Iris pigment epithelial cell (primary cell): ENCODE measurements around the gene ORC5.
"Not testable (repeated sequence)": the region's sequence is repeated elsewhere in the genome, so short reads cannot be mapped to it uniquely, and the experiment has no call there.

ENCODE experiments used
- DNase-seq: peaks from one replicate; pipeline ENCODE4 v3.0.0-alpha.2; 2011; ENCODE audit warnings: low read depth

Gene ORC5

GRCh38 chr7:104207731-104208420, at the start of gene ORC5:
ORC5 (minus strand) TSS chr7:104208013; CDS start chr7:104207904, 109 bp downstream.
- DNase-seq = peak; percentile 88

GRCh38 chr7:104255616-104256015, 47.8 kb upstream of the ORC5 start:
- DNase-seq = no peak

- no peak for DNase-seq
These were observed 47.4 kb upstream of the ORC5 start for GRCh38 chr7:104255194-104255593.

DNA sequence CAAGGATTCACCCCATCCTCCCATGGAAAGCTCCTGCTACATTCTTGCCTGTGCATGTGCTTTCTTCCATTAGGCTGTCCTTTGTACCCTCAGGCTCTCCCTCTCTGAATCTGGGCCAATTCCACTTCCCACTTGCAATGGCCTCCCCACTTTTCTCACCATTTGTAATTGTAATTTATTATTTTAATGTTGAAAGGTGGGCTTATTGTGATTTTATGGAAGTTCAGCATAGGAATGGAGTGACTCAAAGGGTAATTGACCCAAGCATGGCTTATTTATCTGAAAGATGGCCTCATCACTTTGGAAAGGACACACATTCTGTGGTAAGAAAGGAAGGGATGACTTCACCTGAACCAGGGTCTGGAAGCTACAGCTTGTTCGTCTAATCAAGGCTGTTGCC, 46.9 kb upstream of the ORC5 start:
- no peak for DNase-seq

- peak; percentile 8 for DNase-seq
These were observed 44.8 kb upstream of the ORC5 start for GRCh38 chr7:104252409-104253134.

- DNase-seq = no peak
These were observed 34.8 kb upstream of the ORC5 start for GRCh38 chr7:104242638-104243037.

DNA sequence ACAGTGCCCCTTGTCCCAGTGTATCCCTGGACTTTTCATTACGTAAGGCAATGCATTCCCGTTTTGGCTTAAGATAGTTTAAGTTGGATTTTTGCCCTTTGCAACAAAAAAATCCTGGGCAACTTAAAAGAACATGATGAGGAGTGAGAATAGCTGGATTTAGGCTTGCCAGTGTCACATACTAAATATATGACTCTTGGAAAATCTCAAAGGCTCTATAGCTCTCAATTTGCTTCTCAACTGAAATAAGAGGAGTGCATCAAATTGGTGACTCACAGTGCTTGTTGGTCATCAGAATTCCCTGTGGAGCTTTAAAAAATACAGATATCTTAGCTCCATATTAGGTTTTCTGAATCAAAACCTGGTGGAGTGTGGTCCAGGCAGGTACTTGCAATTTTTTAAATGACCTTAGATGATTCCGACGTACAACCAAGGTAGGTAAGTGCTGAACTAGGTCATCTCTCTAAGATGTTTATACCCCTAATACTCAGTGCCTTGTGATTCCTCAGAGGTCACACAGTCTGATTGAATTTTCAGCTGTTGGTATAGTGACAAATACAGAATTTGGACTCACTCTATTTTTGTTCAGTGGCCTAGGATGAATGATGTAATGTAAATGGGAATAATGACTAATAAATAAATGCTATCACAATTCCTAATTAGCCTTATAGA, 33.9 kb upstream of the ORC5 start:
- no peak for DNase-seq

- no peak for DNase-seq
These were observed 33.3 kb upstream of the ORC5 start for GRCh38 chr7:104241135-104241534.

- no peak for DNase-seq
These were observed 32.6 kb upstream of the ORC5 start for GRCh38 chr7:104240401-104240800.

- DNase-seq = not testable (repeated sequence)
These were observed 27.2 kb upstream of the ORC5 start for GRCh38 chr7:104234990-104235389.

GRCh38 chr7:104231054-104232046, 23.5 kb upstream of the ORC5 start:
- peak; percentile 57 for DNase-seq

GRCh38 chr7:104230606-104231005, 22.8 kb upstream of the ORC5 start:
- DNase-seq = no peak

GRCh38 chr7:104228442-104228841, 20.6 kb upstream of the ORC5 start:
- DNase-seq = no peak

GRCh38 chr7:104225451-104225850, 17.6 kb upstream of the ORC5 start:
- DNase-seq = no peak

DNA sequence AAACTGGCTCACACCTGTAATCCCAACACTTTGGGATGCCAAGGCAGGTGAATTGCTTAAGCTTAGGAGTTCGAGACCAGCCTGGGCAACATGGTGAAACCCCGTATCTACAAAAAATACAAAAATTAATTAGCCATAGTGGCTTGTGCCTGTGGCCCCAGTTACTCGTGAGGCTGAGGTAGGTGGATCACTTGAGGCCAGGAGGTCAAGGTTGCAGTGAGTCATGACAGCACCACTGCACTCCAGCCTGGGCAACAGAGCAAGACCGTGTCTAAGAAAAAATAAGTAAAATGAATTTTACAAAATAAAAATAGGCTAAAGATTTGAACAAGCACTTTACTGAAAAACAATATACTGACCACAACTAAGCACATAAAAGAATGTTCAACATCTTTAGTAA, 9.8 kb upstream of the ORC5 start:
- DNase-seq = no peak

DNA sequence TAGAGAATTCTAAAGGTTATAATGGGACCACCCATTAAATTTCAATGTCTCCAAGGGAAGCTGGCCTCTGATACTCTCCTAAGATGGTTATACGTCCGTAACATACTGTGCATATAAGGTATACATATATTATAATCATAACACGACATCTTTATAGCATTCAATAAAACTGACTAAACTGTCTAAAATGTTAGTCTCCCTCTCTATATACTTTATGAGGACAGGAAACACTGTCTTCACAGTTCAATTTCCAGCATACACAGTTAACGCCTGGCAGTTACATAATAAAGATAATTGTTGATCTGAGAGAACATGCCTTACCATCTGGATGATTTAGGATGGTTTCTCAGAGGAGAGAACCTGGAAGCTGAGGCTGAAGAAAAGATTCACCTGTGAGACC, 1.2 kb upstream of the ORC5 start:
- DNase-seq = no peak

- DNase-seq = no peak
These were observed 588 bp upstream of the ORC5 start for GRCh38 chr7:104208421-104208780.

DNA sequence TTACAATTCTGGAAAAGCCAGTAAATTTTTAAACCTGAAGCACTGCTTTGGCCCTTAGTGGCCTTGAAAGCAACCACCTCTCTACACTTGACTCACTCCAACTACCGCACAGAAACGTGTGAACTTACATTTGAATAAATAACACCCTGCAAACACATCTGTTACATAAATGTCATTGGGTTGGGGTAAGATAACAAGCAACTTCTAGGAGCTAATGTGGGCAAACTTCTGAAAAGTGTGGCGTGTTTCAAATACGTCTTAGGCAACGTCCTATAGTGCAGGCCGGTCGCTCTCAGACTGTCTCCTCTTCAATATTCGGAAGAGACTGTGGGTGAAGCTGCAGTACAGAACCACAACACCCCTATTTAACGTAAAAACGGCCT, 474 bp downstream of the ORC5 start:
- peak; percentile 40 for DNase-seq

DNA sequence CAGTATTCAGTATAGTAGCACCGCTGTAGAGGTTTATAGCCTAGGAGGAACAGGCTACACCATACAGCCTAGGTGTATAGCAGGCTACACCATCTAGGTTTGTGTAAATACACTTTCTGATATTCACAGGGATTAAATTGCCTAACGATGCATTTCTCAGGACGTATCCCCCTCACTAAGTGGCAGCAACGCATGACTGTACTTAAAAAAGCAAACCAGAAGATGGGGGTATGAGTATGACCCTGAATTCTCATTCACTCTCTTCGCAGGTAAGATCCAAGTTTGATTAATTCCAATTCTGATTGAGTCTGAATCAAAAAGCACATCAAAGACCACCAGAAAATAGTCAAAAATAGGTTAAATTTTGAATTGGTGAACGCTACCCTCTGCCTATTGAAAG, 972 bp downstream of the ORC5 start:
- no peak for DNase-seq

- DNase-seq = no peak
These were observed 9.0 kb downstream of the ORC5 start for GRCh38 chr7:104198673-104199278.

DNA sequence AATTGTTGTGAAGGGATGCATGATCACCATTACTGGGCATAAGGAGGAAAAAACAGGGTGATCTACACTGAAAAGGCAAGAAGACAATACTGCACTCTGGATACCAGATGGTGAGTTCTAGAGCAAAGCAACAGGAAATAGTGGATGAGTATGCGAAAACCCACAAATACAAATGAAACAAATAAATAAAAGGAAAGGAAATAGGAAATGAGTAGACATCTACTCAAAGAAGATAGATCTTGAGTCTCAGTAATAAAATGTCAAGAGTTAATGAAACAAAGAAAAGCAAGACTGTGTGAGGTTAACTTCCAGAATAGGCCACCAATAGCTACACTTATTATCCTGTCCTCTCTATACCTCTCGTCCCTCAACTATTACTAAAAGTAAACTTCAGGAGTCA, 11.7 kb downstream of the ORC5 start:
- DNase-seq = peak; percentile 53

DNA sequence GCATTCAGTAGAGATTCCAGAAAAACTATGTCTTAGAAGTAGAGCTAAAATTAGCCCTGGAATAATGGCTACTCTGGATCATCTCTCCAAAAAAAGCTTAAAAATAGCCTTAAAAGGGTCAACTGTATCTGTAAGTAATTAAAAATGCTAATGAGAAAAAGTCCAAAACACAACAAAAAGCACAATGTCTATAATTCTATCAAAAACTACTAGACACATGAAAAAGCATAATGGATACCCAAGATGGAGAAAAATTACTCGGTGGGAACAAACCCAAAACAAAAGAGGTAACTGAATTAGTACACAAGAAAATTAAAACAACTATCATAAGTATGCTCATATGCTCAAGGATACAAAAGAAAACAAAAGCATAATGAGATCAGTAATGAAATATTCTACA, 15.4 kb downstream of the ORC5 start:
- no peak for DNase-seq
